ENCODE measurements around the gene LRRC38.

The LRRC38 gene

GRCh38 chr1:13516606-13517005, 2.8 kb upstream of the LRRC38 start:
- DNase-seq: no peak

- DNase-seq: no peak
Observed at GRCh38 chr1:13514821-13515220, 1.0 kb upstream of the LRRC38 start.

GRCh38 chr1:13513063-13513894, 524 bp downstream of the LRRC38 start:
- DNase-seq: no peak

GRCh38 chr1:13512472-13512871, 1.3 kb downstream of the LRRC38 start:
- DNase-seq: no peak

- no peak for DNase-seq
Observed at GRCh38 chr1:13510499-13510898, 3.3 kb downstream of the LRRC38 start.

GRCh38 chr1:13507075-13507474, 6.7 kb downstream of the LRRC38 start:
- DNase-seq: no peak

- no peak for DNase-seq
Observed at GRCh38 chr1:13505020-13505419, 8.8 kb downstream of the LRRC38 start.

GRCh38 chr1:13500806-13501205, 13.0 kb downstream of the LRRC38 start:
- DNase-seq: no peak

GRCh38 chr1:13499422-13499821, 14.4 kb downstream of the LRRC38 start:
- DNase-seq: no peak

- no peak for DNase-seq
Observed at GRCh38 chr1:13498553-13498952, 15.2 kb downstream of the LRRC38 start.

- DNase-seq: no peak
Observed at GRCh38 chr1:13495186-13495585, 18.6 kb downstream of the LRRC38 start.

- no peak for DNase-seq
Observed at GRCh38 chr1:13494712-13495111, 19.1 kb downstream of the LRRC38 start.

- DNase-seq: no peak
Observed at GRCh38 chr1:13494025-13494424, 19.8 kb downstream of the LRRC38 start.

- no peak for DNase-seq
Observed at GRCh38 chr1:13492711-13493110, 21.1 kb downstream of the LRRC38 start.

- DNase-seq: no peak
Observed at GRCh38 chr1:13487957-13488356, 25.8 kb downstream of the LRRC38 start.

- DNase-seq: no peak
Observed at GRCh38 chr1:13487143-13487868, 26.5 kb downstream of the LRRC38 start.

- no peak for DNase-seq
Observed at GRCh38 chr1:13483946-13484345, 29.9 kb downstream of the LRRC38 start.

GRCh38 chr1:13482600-13482999, 31.2 kb downstream of the LRRC38 start:
- no peak for DNase-seq

- DNase-seq: no peak
Observed at GRCh38 chr1:13479171-13479856, 34.5 kb downstream of the LRRC38 start.

- DNase-seq: no peak
Observed at GRCh38 chr1:13478692-13479091, 35.1 kb downstream of the LRRC38 start.

- no peak for DNase-seq
Observed at GRCh38 chr1:13469343-13469742, 44.5 kb downstream of the LRRC38 start.

GRCh38 chr1:13465515-13465914, 48.3 kb downstream of the LRRC38 start:
- DNase-seq: no peak

GRCh38 chr1:13462682-13463081, 51.1 kb downstream of the LRRC38 start:
- DNase-seq: no peak

GRCh38 chr1:13461977-13462376, 51.8 kb downstream of the LRRC38 start:
- no peak for DNase-seq

Measured in SHP77 treated with DMSO at 0.1 percent for 48 hours (cell line).